Endothelial cell of umbilical vein (primary cell): ENCODE data around the gene RPLP2. TPM values are rescaled to one million over a fixed set of nuclear protein-coding genes. Genes with fewer than 3 reads are reported as not detected.

Experiments used
- BruUV-seq: library from RNA; stranded (reverse); fragments of 400-500 nt; replicated peaks from 2 replicates; lab custom pipeline; 2021; lab: Mats Ljungman, UMichigan
- CTCF ChIA-PET: fragments of 300-600, 350-600 bp; sonication (Branson Sonifier 250); formaldehyde crosslinking; loops from one replicate; lab custom pipeline; 2021; ENCODE audit warnings: antibody characterized with exemption, inconsistent platforms; lab: Charles Lee
- POLR2A ChIA-PET: fragments of 300-600, 350-600 bp; sonication (Branson Sonifier 250); formaldehyde crosslinking; loops from one replicate; lab custom pipeline; 2021; ENCODE audit warnings: antibody characterized with exemption, inconsistent platforms; lab: Charles Lee
- DNase-seq: peaks from one replicate; pipeline ENCODE4 v3.0.0-alpha.2; 2011; ENCODE audit warnings: low read depth, low spot score
- FAIRE-seq: peaks from 2 replicates; lab custom pipeline; 2011; peaks lifted over from hg19 to GRCh38; lab: Jason Lieb, UNC
- H2AFZ ChIP-seq: 2 replicates; pipeline ENCODE4 v1.6.0; 2012; ENCODE audit warnings: low read depth, low read length, control low read depth, inconsistent platforms
- H3K27ac ChIP-seq: 2 replicates; pipeline ENCODE4 v1.5.1; 2011; ENCODE audit warnings: low read depth, mild to moderate bottlenecking, control low read depth, low read length, moderate library complexity; ENCODE audit not compliant: insufficient read depth
- H3K27me3 ChIP-seq, 2 experiments: 2 replicates each; pipeline versions ENCODE4 v1.6.0 to v1.6.1; 2011; ENCODE audit warnings: low read length in 2 of 2, mixed read lengths in 1 of 2; ENCODE audit not compliant: control insufficient read depth in 2 of 2, insufficient read depth in 2 of 2
- H3K36me3 ChIP-seq, 2 experiments: 2 replicates in 1 of 2; 3 replicates in 1 of 2; pipeline ENCODE4 v1.5.1; 2011; ENCODE audit warnings: low read length in 2 of 2, mild to moderate bottlenecking in 1 of 2, moderate library complexity in 1 of 2; ENCODE audit not compliant: control insufficient read depth in 2 of 2, insufficient read depth in 2 of 2; ENCODE audit errors: extremely low read depth in 1 of 2
- H3K4me1 ChIP-seq: 3 replicates; pipeline ENCODE4 v1.5.1; 2011; ENCODE audit warnings: mild to moderate bottlenecking, low read length; ENCODE audit not compliant: control insufficient read depth, insufficient read depth; ENCODE audit errors: extremely low read depth
- H3K4me2 ChIP-seq: 2 replicates; pipeline ENCODE4 v1.6.1; 2011; ENCODE audit warnings: low read length, control low read depth, mixed read lengths; ENCODE audit not compliant: insufficient read depth
- H3K4me3 ChIP-seq, 3 experiments: fragments of 200-600 bp in 1 of 3; sonication (generic), shearing (Covaris generic) in 1 of 3; replicated peaks in 1 of 3; 2 replicates each; pipeline ENCODE4 v1.5.1; 2011 to 2016; ENCODE audit warnings: control low read depth in 3 of 3, low read length in 3 of 3, mild to moderate bottlenecking in 2 of 3, inconsistent platforms in 1 of 3, low read depth in 1 of 3, moderate library complexity in 1 of 3; ENCODE audit not compliant: insufficient read depth in 1 of 3
- H3K79me2 ChIP-seq: 2 replicates; pipeline ENCODE4 v1.6.0; 2012; ENCODE audit warnings: low read length, inconsistent platforms; ENCODE audit not compliant: control insufficient read depth, insufficient read depth
- H3K9ac ChIP-seq: replicated peaks from 2 replicates; pipeline ENCODE3; 2011; ENCODE audit warnings: low read length, control low read depth; ENCODE audit not compliant: insufficient read depth; ENCODE audit errors: extremely low read depth
- H3K9me1 ChIP-seq: replicated peaks from 3 replicates; pipeline ENCODE4 v1.6.0; 2011; ENCODE audit warnings: mild to moderate bottlenecking, low read length; ENCODE audit not compliant: control insufficient read depth, insufficient read depth; ENCODE audit errors: extremely low read depth
- H3K9me3 ChIP-seq: replicated peaks from 2 replicates; pipeline ENCODE4 v1.5.1; 2012; ENCODE audit warnings: low read length, inconsistent platforms; ENCODE audit not compliant: control insufficient read depth, insufficient read depth
- H4K20me1 ChIP-seq: replicated peaks from 2 replicates; pipeline ENCODE3; 2011; ENCODE audit warnings: mild to moderate bottlenecking, low read length; ENCODE audit not compliant: control insufficient read depth, insufficient read depth; ENCODE audit errors: extremely low read depth
- CTCF ChIP-seq, 2 donors: IDR thresholded peaks; 1 replicate in 1 of 2; 2 replicates in 1 of 2; pipeline ENCODE4 v1.5.1; 2011; ENCODE audit warnings: low read length in 2 of 2, mild to moderate bottlenecking in 2 of 2, moderate library complexity in 2 of 2, control low read depth in 1 of 2, inconsistent platforms in 1 of 2, low read depth in 1 of 2; ENCODE audit not compliant: insufficient read depth in 1 of 2; ENCODE audit errors: extremely low read depth in 1 of 2
- EZH2 ChIP-seq: IDR thresholded peaks from 2 replicates; pipeline ENCODE4 v1.6.1; 2012; ENCODE audit warnings: borderline replicate concordance, low read depth, mild to moderate bottlenecking, moderate library complexity, low read length, inconsistent platforms; ENCODE audit not compliant: severe bottlenecking
- FOS ChIP-seq: IDR thresholded peaks from 2 replicates; pipeline ENCODE4 v1.6.1; 2011; ENCODE audit warnings: mild to moderate bottlenecking, low read length, moderate library complexity, borderline replicate concordance; ENCODE audit not compliant: insufficient read depth
- GATA2 ChIP-seq: IDR thresholded peaks from 2 replicates; pipeline ENCODE4 v1.7.0; 2011; ENCODE audit warnings: low read depth, mild to moderate bottlenecking, moderate library complexity, mixed read lengths, low read length; ENCODE audit not compliant: insufficient read length, insufficient read depth
- JUN ChIP-seq: IDR thresholded peaks from 2 replicates; pipeline ENCODE4 v1.6.1; 2011; ENCODE audit warnings: borderline replicate concordance, low read depth; ENCODE audit not compliant: insufficient read length, insufficient read depth
- MAX ChIP-seq: IDR thresholded peaks from 2 replicates; pipeline ENCODE4 v1.6.1; 2011; ENCODE audit not compliant: insufficient read depth, insufficient read length
- MYC ChIP-seq: IDR thresholded peaks from one replicate; pipeline ENCODE4 v1.6.1; 2011; ENCODE audit warnings: mild to moderate bottlenecking, low read depth, low read length
- POLR2A ChIP-seq: IDR thresholded peaks from 2 replicates; pipeline ENCODE4 v1.6.1; 2012; ENCODE audit warnings: low read depth, mild to moderate bottlenecking, control low read depth, low read length
- POLR2AphosphoS5 ChIP-seq: IDR thresholded peaks from 2 replicates; pipeline ENCODE4 v1.6.1; 2012; ENCODE audit warnings: low read depth, mild to moderate bottlenecking, control low read depth, low read length, moderate library complexity; ENCODE audit not compliant: insufficient read depth
- dilution Hi-C: fragments of 300-500 bp; cut with MboI; formaldehyde crosslinking; loops from one replicate; pipeline ENCODE4 v1.15.0; 2019; ENCODE audit warnings: low sequenced_read_pairs; ENCODE audit not compliant: extremely low pct_ligation_motif_present
- intact Hi-C: fragments of 100-400 bp; cut with micrococcal nuclease; formaldehyde crosslinking; loops from one replicate; pipeline ENCODE4 v1.10.0; 2022
- polyA plus RNA-seq, 4 experiments: library from polyadenylated mRNA; depleted of rRNA in 3 of 4; stranded (reverse) in 3 of 4; unstranded in 1 of 4; fragments of >200 nt; gene quantifications; 2 replicates each; pipeline versions ENCODE4 v1.2.1 to v1.2.3, GENCODE V29; 2011 to 2012; ENCODE audit warnings: missing spikeins in 1 of 4
- total RNA-seq: library from RNA; stranded (reverse); gene quantifications from 2 replicates; pipeline ENCODE4 v1.2.3, GENCODE V29; 2021

The RPLP2 gene
- total and polyA plus RNA-seq, 2 donors (not counting 3 experiments of a cell fraction or from before 2014, with no cell fraction given) = 1,579 to 1,739 TPM

DNA sequence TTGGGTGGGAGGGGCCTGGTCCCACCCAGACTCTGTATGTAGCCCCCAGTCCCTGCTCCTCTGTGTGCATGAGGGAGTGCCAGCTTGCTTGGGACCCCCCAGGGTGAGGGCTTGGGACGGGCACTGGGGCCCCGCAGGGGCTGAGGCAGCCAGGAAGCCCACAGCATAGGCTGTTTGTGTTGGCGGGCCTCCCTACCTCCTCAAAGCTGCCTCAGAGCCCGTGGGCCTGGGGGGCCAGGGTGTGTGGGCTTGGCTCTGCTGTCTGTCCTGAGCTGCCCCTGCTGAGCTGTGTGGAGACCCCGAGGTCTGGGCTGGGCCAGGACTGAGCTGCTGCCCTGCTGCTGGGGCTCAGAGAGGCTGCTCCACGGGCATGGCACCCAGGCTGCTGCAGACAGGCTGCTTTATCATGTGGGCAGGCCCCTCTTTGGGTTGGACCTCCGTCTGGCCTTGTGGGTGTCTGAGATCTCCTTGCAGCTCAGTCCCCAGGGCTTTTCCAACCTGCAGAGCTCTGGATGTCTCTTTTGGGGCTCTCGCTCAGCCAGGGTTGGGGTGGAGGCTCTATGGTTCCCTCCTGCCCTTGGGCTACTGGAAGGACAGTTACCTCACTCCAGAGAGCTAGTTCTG is 36.2 kb downstream of the RPLP2 start:
- peak; percentile 46 for DNase-seq
- Histone ChIP-seq H3K9me1 (no peaks in the 10 kb centered on the region), H3K79me2 (peaks cover 26% of the 10 kb centered on the region), H3K9ac (no peak overlapping the region), H3K9me3 (no peaks in the 10 kb centered on the region), H3K27me3 (no peaks in the 10 kb centered on the region), H3K36me3 (peaks cover 0 to under 1% of the 10 kb centered on the region in 2 experiments), H2AFZ (no peak overlapping the region), H3K4me3 (no peak overlapping the region), H3K4me2 (no peak overlapping the region), H4K20me1 (no peaks in the 10 kb centered on the region), H3K27ac (peak overlapping the region; percentile 83), H3K4me1 (peaks cover 33% of the 10 kb centered on the region)
- BruUV-seq = no TSS peak
- TF ChIP-seq POLR2AphosphoS5 (peak; percentile 40), EZH2 (no peak)
- ChIA-PET CTCF (interaction anchor here (1.2 to 3.3 kb wide), 2 partner anchors 12 to 52 kb away, joined by 3 to 19 read pairs; partner anchors contain the start of gene CD151), POLR2A (no interaction called here)
- intact Hi-C loops (loop anchor here (2.0 to 5.0 kb wide), 2 partner anchors 65 to 131 kb away; partner anchors contain the start of gene CHID1), dilution Hi-C loops (no loop called here)
- no peak for FAIRE-seq

GRCh38 chr11:846496-847098 is 36.8 kb downstream of the RPLP2 start:
- intact Hi-C loops = loop anchor here (5.0 kb wide), 1 partner anchor 131 kb away; no protein-coding TSS in a partner anchor
- no peaks in the 10 kb centered on the region for H3K9me3 ChIP-seq
- peaks cover 20% of the 10 kb centered on the region for H3K79me2 ChIP-seq
- TF ChIP-seq MYC = no peak
- TF ChIP-seq EZH2 = no peak
- no peak for TF ChIP-seq POLR2A
- TF ChIP-seq JUN = no peak
- TF ChIP-seq CTCF (IDR thresholded peaks at IDR 0.05; ENCODE audit: extremely low read depth in 1 of 2, insufficient read depth in 1 of 2, low read depth in 1 of 2, low read length in 2 of 2) = no peak
- no peak for TF ChIP-seq MAX
- TF ChIP-seq FOS = no peak
- no peak for TF ChIP-seq POLR2AphosphoS5
- no peak for TF ChIP-seq GATA2
- H3K4me3 ChIP-seq = no peak overlapping the region
- H3K27ac ChIP-seq = no peak overlapping the region
- H3K9me1 ChIP-seq = no peaks in the 10 kb centered on the region
- peaks cover 29% of the 10 kb centered on the region for H3K4me1 ChIP-seq
- no peaks in the 10 kb centered on the region for H3K36me3 ChIP-seq
- dilution Hi-C loops = no loop called here
- H3K27me3 ChIP-seq = no peaks in the 10 kb centered on the region
- no peak overlapping the region for H3K4me2 ChIP-seq
- BruUV-seq = no TSS peak
- FAIRE-seq (peak; percentile 50), DNase-seq (no peak)
- no peak overlapping the region for H3K9ac ChIP-seq
- ChIA-PET CTCF (interaction anchor here (1.2 to 3.3 kb wide), 4 partner anchors 10 to 205 kb away, joined by 3 to 46 read pairs (median 10); no protein-coding TSS in a partner anchor), POLR2A (no interaction called here)
- no peak overlapping the region for H2AFZ ChIP-seq
- no peaks in the 10 kb centered on the region for H4K20me1 ChIP-seq
